SJSA1 (cell line): ENCODE measurements around the gene SLC30A1. TPM values are rescaled to one million over a fixed set of nuclear protein-coding genes. Genes with fewer than 3 reads are reported as not detected.
A peak's percentile ranks its signal among the peaks of the same experiment; 100 is the strongest.
"Not testable (repeated sequence)": the region's sequence is repeated elsewhere in the genome, so short reads cannot be mapped to it uniquely, and the experiment has no call there.

Source experiments
- DNase-seq, 2 experiments: peaks; one replicate each; pipeline ENCODE4 v3.0.0-alpha.2; 2015 to 2020; ENCODE audit warnings: low spot score in 2 of 2, low read depth in 1 of 2
- H3K27ac ChIP-seq: fragments of 250-450 bp; sonication (Bioruptor Pico); 2 replicates; pipeline ENCODE4 v1.5.1; 2020; ENCODE audit warnings: mild to moderate bottlenecking, moderate library complexity
- H3K27me3 ChIP-seq: fragments of 250-450 bp; sonication (Bioruptor Pico); replicated peaks from 2 replicates; pipeline ENCODE4 v1.5.1; 2020; ENCODE audit warnings: mild to moderate bottlenecking, moderate library complexity
- H3K36me3 ChIP-seq: fragments of 250-450 bp; sonication (Bioruptor Pico); 2 replicates; pipeline ENCODE4 v1.5.1; 2020; ENCODE audit warnings: mild to moderate bottlenecking
- H3K4me1 ChIP-seq: fragments of 250-450 bp; sonication (Bioruptor Pico); replicated peaks from 2 replicates; pipeline ENCODE4 v1.6.1; 2021; ENCODE audit warnings: mild to moderate bottlenecking
- H3K4me3 ChIP-seq: fragments of 250-450 bp; sonication (Bioruptor Pico); 2 replicates; pipeline ENCODE4 v1.5.1; 2020; ENCODE audit warnings: mild to moderate bottlenecking
- H3K9me3 ChIP-seq: fragments of 250-450 bp; sonication (Bioruptor Pico); replicated peaks from 2 replicates; pipeline ENCODE4 v1.5.1; 2020; ENCODE audit warnings: mild to moderate bottlenecking
- total RNA-seq: library from RNA; depleted of rRNA; stranded (reverse); fragments of >200 nt; shearing (Covaris generic); gene quantifications from 2 replicates; pipeline ENCODE4 v1.2.3, GENCODE V29; 2014

Gene SLC30A1
- total RNA-seq, 1 experiment from 2014 or later, result 14.5 TPM

DNA sequence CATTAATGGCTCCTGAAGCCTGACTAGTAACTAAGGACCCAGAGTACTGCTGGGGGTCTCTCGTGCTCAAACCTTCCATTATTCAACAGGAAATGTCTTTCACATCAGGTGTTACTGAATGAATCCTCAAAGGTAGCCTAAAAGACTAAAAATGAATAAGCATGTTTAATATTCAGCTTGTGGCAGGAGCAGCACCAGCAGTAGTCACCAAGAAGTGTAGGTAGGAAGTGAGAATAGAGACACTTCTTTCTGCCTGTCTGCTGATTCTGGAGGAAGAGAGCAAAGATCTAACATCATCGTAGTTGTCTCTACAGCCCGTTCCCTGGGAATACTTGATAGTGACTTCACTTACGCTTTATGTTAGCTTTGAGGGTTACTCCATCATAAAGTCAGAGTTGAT lies 7.6 kb upstream of the SLC30A1 start:
- Histone ChIP-seq H3K27me3 (no peaks in the 10 kb centered on the region), H3K27ac (no peak overlapping the region), H3K36me3 (no peaks in the 10 kb centered on the region), H3K4me1 (peaks cover 11% of the 10 kb centered on the region), H3K4me3 (no peak overlapping the region), H3K9me3 (no peaks in the 10 kb centered on the region)
- no peak for DNase-seq

DNA sequence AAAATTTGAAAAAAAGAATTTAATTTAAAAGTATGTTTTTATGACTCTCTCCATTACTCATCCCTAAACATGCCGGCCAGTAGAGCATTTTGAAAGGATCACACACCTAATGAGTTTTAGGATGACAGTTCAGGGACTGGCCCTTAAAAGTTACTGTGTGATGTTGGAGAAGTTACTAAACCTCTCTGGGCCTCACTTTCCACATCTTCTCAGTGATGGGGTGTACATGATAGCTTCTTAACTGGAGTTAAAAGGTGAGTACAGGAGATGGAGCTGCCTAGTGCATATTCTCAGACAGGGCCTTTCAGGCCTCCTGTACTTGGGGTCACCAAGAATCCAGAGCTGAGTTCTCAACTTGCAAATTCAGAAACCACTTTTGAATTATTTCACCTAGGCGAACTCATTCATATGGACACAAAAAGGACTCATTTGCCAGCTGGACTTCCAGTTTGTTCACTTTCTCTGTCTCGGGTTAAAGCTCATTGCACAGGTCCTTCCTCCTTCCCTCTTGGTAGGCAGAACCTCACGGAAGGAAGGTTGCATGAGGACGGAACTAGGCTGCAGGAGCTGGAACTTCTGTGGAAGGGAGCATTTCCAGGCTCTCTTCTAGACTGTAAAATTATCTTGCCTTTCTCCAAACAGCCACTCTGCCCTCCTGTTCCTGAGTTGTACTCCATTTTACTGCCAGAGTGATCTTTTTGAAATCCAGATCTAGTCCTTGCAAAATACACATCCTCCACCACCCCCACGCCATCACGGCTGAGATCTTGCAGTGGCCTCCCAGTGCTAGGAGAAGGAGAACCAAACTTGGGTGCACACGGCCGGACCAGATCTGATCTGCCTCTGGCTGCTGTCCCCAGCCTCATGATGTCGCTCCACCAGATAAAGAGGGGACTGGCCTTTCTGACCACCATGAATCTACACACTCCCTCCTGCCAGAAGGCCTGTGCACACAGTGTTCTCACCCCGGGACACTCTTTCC lies 4.3 kb upstream of the SLC30A1 start:
- H3K4me3 ChIP-seq, result no peak overlapping the region
- peaks cover 22% of the 10 kb centered on the region for H3K4me1 ChIP-seq
- no peaks in the 10 kb centered on the region for H3K27me3 ChIP-seq
- no peak for DNase-seq
- H3K36me3 ChIP-seq, result peaks cover 6% of the 10 kb centered on the region
- no peak overlapping the region for H3K27ac ChIP-seq
- no peaks in the 10 kb centered on the region for H3K9me3 ChIP-seq

DNA sequence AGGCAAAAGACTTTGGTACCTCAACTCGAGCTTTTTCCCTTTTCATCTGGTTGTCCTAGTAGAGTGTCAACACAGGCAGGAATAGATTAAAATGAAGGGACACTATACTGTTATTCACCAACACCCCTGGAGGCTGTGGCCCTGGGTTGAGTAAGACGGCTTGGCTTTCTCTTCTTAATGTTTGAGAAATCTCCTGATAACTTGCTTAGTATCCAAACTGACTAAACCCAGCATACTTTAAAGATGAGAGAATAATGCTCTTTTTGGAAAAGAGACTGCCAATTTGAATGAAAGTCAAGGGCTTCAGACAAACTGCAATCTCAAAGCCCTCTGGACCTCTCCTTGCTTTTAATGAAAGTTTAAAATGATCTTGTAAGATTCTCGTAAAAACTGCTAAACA lies 2.6 kb upstream of the SLC30A1 start:
- no peaks in the 10 kb centered on the region for H3K27me3 ChIP-seq
- no peak overlapping the region for H3K4me3 ChIP-seq
- DNase-seq, result no peak
- peaks cover 22% of the 10 kb centered on the region for H3K4me1 ChIP-seq
- H3K36me3 ChIP-seq, result peaks cover 13% of the 10 kb centered on the region
- H3K27ac ChIP-seq, result peak overlapping the region; percentile 19; the same call in 1 of the 2 replicates
- H3K9me3 ChIP-seq, result no peaks in the 10 kb centered on the region

DNA sequence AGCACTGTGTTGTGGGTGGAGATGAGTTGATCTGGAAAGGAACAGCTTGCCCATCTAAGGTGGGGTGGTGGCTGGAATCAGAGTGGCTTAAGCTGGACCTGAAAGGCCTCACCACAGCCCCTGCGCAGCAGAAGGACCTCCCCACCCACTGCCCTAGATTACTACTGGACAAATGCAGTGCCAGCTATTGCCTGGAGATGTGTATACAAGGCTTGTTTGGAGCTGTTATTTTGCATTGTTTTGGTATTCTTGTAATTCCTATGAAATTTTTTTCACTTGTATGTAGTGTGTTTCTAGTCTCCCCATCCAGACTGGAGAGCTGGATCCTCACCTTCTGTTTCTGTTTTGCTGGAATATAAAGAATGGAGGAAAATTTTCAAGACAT lies 1.3 kb upstream of the SLC30A1 start:
- H3K9me3 ChIP-seq, result no peaks in the 10 kb centered on the region
- no peak for DNase-seq
- no peak overlapping the region for H3K4me3 ChIP-seq
- H3K36me3 ChIP-seq, result peaks cover 25% of the 10 kb centered on the region
- H3K27me3 ChIP-seq, result no peaks in the 10 kb centered on the region
- peaks cover 22% of the 10 kb centered on the region for H3K4me1 ChIP-seq
- H3K27ac ChIP-seq, result no peak overlapping the region

DNA sequence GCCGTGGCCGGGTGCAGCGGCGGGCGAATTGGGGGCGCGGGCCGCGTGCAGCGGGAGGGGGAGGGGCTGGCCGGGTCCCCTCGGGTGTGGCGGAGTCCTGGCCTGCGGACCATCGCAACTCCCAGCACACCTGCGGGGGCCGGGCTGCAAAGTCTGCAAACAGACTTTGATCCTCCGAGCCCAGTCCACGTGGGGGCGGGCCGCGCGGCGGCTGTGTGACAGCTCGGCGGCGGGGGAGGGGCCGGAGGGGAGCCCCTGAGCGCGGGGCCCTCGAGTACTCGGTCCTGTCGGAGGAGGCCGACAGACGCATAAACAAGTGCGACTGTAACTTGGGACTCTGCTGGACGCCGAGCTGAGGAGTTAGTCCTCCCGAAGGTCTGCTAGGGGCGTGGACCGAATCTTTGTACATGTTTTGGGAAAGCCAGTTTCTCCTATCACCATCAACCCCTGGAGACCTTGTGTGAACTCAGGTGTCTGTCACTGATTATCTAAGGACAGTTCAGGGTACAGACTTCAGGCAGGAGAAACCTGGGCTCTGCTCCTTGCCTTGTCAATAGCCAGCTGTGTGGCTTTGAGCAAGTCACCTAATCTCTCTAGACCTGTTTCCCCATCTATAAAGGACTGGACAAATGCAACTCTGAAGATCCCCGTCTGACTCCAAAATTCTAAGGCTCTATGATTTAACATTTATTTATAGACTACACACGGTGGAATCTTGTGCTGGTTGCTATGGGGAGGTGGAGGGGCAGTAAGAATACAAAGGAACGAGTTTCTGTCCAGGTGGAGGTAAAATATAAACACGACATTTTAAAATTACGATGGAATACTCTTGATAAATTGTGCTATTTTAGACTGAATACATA lies 710 bp upstream of the SLC30A1 start:
- Histone ChIP-seq H3K4me3 (peak overlapping the region; percentile 94), H3K27ac (no peak overlapping the region), H3K9me3 (no peaks in the 10 kb centered on the region), H3K27me3 (no peaks in the 10 kb centered on the region), H3K36me3 (peaks cover 28% of the 10 kb centered on the region), H3K4me1 (peaks cover 22% of the 10 kb centered on the region)
- DNase-seq, result peak; percentile 35 to 73

DNA sequence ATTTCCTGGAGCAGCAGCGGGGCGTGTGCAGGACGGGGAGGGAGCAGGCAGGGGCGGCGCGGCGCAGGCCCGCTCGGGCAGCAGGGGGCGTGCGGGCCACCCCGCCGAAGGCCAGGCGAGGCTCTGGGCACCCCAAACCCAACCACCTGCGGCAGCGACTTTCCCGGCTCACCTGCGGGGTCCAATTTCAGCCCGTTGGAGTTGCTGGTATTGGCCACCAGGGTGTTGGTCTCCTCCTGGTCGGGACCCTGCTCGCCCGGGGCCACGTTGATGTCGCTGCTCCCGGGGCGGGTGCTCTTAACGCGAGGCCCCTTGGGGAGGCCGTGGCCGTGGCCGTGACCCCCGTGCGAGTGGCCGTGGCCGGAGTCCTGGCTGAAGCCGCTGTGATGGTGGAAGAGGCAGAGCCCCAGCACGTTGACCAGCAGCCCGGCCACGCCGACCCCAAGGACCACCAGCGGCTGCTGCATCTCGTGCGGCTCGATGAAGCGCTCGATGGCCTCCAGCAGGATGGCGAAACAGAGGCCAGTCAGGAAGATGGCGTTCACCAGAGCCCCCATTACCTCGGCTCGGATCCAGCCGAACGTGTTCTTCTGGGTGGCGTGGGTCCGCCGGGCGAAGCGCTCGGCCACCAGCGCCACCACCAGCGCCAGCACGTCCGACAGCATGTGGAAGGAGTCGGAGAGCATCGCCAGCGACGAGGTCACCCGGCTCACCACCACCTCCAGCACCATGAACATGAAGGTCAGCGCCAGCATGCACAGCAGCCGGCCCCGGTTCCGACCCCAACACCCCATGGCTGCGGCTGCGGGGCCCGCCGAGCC lies 932 bp downstream of the SLC30A1 start:
- DNase-seq, result peak; percentile 67 to 78
- H3K4me3 ChIP-seq, result peak overlapping the region; percentile 94
- H3K9me3 ChIP-seq, result no peaks in the 10 kb centered on the region
- peaks cover 38% of the 10 kb centered on the region for H3K36me3 ChIP-seq
- H3K4me1 ChIP-seq, result peaks cover 22% of the 10 kb centered on the region
- H3K27ac ChIP-seq, result peak overlapping the region; percentile 60; the same call in 1 of the 2 replicates
- H3K27me3 ChIP-seq, result no peaks in the 10 kb centered on the region

DNA sequence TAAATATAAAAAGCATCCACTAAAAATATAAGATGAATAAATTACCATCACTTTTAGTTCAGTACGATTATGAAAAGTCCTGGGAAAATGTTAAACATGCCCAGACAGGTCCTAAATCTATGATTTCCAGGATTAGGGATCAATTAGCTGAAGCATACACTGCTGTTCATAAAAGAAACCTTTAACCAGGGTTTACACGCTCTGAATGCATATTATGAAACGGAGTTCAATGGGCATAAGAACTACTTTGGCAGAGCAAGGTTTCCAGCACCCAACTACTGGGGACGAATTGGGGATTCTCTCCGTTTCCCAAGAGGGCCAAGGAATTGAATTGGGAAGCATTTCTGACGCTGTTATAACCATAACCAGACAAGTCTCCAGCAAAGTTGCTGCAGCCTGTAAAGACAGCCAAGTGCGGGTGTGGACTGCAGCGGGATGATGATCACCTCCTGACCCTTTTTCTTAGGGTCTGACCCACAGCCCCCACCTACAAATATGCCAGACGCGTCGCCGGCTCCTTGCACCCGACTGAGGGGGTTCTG lies 1.6 kb downstream of the SLC30A1 start:
- Histone ChIP-seq H3K27me3 (no peaks in the 10 kb centered on the region), H3K4me1 (peaks cover 22% of the 10 kb centered on the region), H3K9me3 (no peaks in the 10 kb centered on the region), H3K4me3 (peak overlapping the region; percentile 94), H3K27ac (no peak overlapping the region), H3K36me3 (peaks cover 43% of the 10 kb centered on the region)
- no peak for DNase-seq

DNA sequence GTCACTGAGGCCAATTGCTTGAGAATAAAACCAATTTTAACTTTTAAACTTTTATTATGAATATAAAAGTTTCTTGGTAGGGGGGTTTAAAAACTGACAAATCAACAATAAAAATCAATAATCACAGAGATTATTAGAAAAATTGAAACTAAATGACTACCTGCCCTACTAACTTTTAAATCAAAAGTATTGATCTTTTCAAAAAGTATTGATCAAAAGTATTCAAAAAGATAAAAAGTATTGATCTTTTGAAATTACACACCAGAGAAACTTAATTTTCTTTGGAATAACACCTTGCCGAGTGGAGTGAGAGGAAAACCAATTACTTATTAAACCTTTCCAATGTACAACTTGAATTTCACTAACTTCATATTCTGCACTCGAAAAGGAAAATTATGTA lies 2.2 kb downstream of the SLC30A1 start:
- Histone ChIP-seq H3K27me3 (no peaks in the 10 kb centered on the region), H3K9me3 (no peaks in the 10 kb centered on the region), H3K36me3 (peaks cover 43% of the 10 kb centered on the region), H3K4me1 (peaks cover 18% of the 10 kb centered on the region), H3K27ac (no peak overlapping the region), H3K4me3 (peak overlapping the region; percentile 94)
- no peak for DNase-seq

DNA sequence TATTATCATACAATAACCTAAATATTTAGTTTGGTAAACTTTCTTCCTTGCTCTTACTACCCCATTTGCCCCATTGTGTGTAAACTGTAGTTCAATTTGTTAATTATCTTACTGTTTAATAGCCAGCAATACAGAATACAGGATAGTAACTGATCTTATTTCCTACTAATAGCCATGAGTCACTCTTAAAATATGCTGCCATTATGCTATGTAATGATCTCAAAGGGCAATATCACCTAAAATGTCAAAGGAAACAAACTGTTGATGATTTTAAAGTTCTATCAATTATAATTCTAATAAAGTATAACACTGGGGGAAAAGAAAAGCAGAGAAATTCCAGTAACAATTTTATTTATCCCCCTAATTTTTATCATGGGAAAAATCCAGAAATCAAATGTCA lies 4.3 kb downstream of the SLC30A1 start:
- Histone ChIP-seq H3K4me3 (no peak overlapping the region), H3K27ac (no peak overlapping the region), H3K36me3 (peaks cover 43% of the 10 kb centered on the region), H3K4me1 (peaks cover 2% of the 10 kb centered on the region), H3K9me3 (no peaks in the 10 kb centered on the region), H3K27me3 (no peaks in the 10 kb centered on the region)
- no peak for DNase-seq

DNA sequence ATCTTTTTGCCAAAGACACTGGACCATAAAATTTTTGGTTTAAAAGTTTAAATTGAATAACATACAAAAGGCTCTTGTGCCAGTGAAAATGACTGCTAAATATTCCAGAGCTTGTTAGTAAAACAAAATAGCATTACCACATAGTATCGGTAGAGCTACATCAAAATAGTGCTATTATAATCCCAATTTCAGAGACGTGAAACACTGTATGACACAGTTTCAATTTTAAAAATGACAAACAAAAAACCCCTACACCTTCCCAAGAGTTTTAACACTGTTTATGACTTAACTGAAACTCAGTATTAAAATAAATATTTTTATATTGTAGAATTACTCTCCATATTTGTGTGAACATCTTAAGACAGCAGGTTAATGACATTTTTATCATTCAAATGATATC lies 7.0 kb downstream of the SLC30A1 start:
- Histone ChIP-seq H3K36me3 (peaks cover 30% of the 10 kb centered on the region), H3K9me3 (no peaks in the 10 kb centered on the region), H3K4me1 (no peaks in the 10 kb centered on the region), H3K4me3 (no peak overlapping the region), H3K27ac (no peak overlapping the region), H3K27me3 (no peaks in the 10 kb centered on the region)
- no peak for DNase-seq

DNA sequence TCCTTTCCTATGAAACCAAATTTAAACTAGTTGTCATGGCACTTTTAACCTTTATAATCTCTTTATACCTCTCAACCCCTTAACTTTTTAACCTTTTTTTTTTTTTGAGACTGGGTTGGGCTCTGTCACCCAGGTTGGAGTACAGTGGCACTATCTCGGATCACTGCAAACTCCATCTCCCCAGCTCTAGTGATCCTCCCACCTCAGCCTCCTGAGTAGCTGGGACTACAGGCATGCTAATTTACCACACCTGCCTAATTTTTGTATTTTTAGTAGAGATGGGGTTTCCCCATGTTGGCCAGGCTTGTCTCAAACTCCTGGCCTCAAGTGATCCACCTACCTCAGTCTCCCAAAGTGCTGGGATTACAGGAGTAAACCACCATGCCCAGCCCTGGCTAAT lies 8.6 kb downstream of the SLC30A1 start:
- not testable (repeated sequence) for H3K4me3 ChIP-seq, H3K27ac ChIP-seq, H3K9me3 ChIP-seq, H3K4me1 ChIP-seq, DNase-seq, H3K27me3 ChIP-seq
- H3K36me3 ChIP-seq, result peaks cover 19% of the 10 kb centered on the region

DNA sequence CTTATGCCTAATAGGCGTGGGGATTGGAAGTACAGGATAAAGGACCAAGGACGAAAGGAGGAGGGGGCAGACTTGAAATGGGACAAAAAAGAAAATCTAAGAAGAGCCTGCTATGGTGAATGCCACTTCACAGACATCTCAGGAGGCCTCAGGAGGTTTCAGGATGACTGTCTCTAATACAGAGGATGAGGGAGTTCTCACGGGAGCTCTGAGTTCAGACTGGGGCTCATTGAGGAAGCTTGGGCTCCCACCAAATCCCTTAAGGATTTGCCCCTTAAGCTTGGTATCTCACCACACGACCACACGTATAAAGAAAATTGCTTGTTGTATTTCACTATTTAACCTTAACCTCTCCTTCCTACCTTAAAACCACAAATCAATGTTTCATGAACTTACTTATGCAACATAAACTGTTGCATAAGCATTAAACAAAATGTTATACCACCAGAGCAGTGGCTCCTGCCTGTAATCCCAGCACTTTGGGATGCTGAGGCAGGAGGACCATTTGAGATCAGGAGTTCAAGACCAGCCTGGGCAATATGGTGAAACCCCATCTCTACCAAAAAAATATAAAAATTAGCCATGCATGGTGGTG lies 12.4 kb downstream of the SLC30A1 start:
- Histone ChIP-seq H3K9me3 (no peaks in the 10 kb centered on the region), H3K27ac (no peak overlapping the region), H3K36me3 (no peaks in the 10 kb centered on the region), H3K27me3 (no peaks in the 10 kb centered on the region), H3K4me1 (no peaks in the 10 kb centered on the region), H3K4me3 (no peak overlapping the region)
- DNase-seq, result no peak

DNA sequence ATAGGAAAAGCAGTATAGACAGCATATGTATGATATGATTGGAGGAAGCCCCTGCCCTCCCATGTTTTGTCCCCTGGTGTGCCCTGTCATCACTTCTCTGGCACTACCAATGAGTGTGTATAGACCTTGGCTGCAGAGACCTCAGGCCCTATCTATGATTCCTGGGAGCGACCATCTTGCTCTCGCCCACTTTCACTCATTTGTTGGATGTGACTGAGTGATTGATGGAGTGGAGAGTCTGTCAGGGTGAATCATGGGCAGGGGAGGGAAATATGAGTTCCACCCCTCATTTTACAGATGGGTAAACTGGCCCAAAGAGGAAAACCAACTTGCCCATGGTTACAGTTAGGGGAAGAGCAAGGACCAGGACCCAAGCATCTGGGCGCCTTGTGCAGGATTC lies 14.9 kb downstream of the SLC30A1 start:
- no peaks in the 10 kb centered on the region for H3K9me3 ChIP-seq
- H3K27ac ChIP-seq, result no peak overlapping the region
- no peak overlapping the region for H3K4me3 ChIP-seq
- no peaks in the 10 kb centered on the region for H3K36me3 ChIP-seq
- no peaks in the 10 kb centered on the region for H3K27me3 ChIP-seq
- no peak for DNase-seq
- H3K4me1 ChIP-seq, result no peaks in the 10 kb centered on the region
